Colonic mucosa (tissue), 4 donors: ENCODE results near the gene TRIM10. TPM values are rescaled to one million over a fixed set of nuclear protein-coding genes. Genes with fewer than 3 reads are reported as not detected.

ENCODE experiments used
- DNase-seq: peaks from one replicate; pipeline ENCODE4 v3.0.0-alpha.2; 2020
- H3K27ac ChIP-seq: fragments of 200-600 bp; one replicate; pipeline ENCODE4 v1.8.0; 2021
- H3K27me3 ChIP-seq: fragments of 200-600 bp; one replicate; pipeline ENCODE4 v1.8.0; 2021
- H3K36me3 ChIP-seq: fragments of 200-600 bp; one replicate; pipeline ENCODE4 v1.8.0; 2021
- H3K4me1 ChIP-seq: fragments of 200-600 bp; one replicate; pipeline ENCODE4 v1.8.0; 2021; ENCODE audit warnings: mild to moderate bottlenecking
- H3K4me3 ChIP-seq: fragments of 200-600 bp; one replicate; pipeline ENCODE4 v1.8.0; 2021
- H3K9ac ChIP-seq, 2 donors: one replicate each; pipeline ENCODE4 v1.7.0; 2013; ENCODE audit warnings: control low read depth in 2 of 2, low read depth in 2 of 2, low read length in 2 of 2
- H3K9me3 ChIP-seq: fragments of 200-600 bp; one replicate; pipeline ENCODE4 v1.8.0; 2021
- CTCF ChIP-seq: fragments of 200-600 bp; IDR thresholded peaks from one replicate; pipeline ENCODE4 v1.8.0; 2022; ENCODE audit warnings: antibody characterized with exemption, mild to moderate bottlenecking
- intact Hi-C: fragments of 100-400 bp; cut with DNase I; formaldehyde crosslinking; loops from one replicate; pipeline ENCODE4 v1.14.1; 2022
- total RNA-seq, 2 donors: library from RNA; stranded (reverse); fragmentation: NEBNext Ultra II Directional in 1 of 2; extraction: Animal tissue kit (Norgen Biotek cat#: 25700) in 1 of 2; gene quantifications; one replicate each; pipeline ENCODE4 v1.2.1, GENCODE V29; 2021
- donor health status: healthy.
- donor health status: DM: no; HTN: no; CAD: no.
- donor health status: DM: no; HTN: no; CAD: no.

TRIM10 gene
- total RNA-seq, 2 donors from 2014 or later: 3.8 to 3.9 TPM

- peak overlapping the region; percentile 41 for H3K27ac ChIP-seq
- H3K4me3 ChIP-seq: peak overlapping the region; percentile 16
- intact Hi-C loops: loop anchor here (5.0 kb wide), 1 partner anchor 36 kb away; no protein-coding TSS in a partner anchor
- peak; percentile 21 for DNase-seq
- H3K9me3 ChIP-seq: no peaks in the 10 kb centered on the region
- H3K4me1 ChIP-seq: no peaks in the 10 kb centered on the region
- TF ChIP-seq CTCF: no peak
- no peak overlapping the region for H3K9ac ChIP-seq
- no peaks in the 10 kb centered on the region for H3K36me3 ChIP-seq
- no peaks in the 10 kb centered on the region for H3K27me3 ChIP-seq
These were observed 24.3 kb downstream of the TRIM10 start for GRCh38 chr6:30136570-30137286.

GRCh38 chr6:30135757-30136156, 25.3 kb downstream of the TRIM10 start, which contains the start of gene TRIM40:
TRIM40 (plus strand) TSS chr6:30136140; CDS start chr6:30137037, 897 bp downstream.
- peak within 1 kb of the TSS; percentile 41 for H3K27ac ChIP-seq
- peak; percentile 86 for DNase-seq
- H3K9ac ChIP-seq: peak within 1 kb of the TSS in 1 of 2 donors; percentile 5
- H3K9me3 ChIP-seq: no peaks in the 10 kb centered on the region
- no peaks in the 10 kb centered on the region for H3K36me3 ChIP-seq
- TF ChIP-seq CTCF: no peak
- peaks cover 1% of the 10 kb centered on the region for H3K4me1 ChIP-seq
- H3K4me3 ChIP-seq: peak within 1 kb of the TSS; percentile 16
- no peaks in the 10 kb centered on the region for H3K27me3 ChIP-seq
- intact Hi-C loops: loop anchor here (5.0 kb wide), 1 partner anchor 37 kb away; no protein-coding TSS in a partner anchor

- DNase-seq: peak; percentile 4
- H3K27ac ChIP-seq: peak overlapping the region; percentile 41
- intact Hi-C loops: loop anchor here (5.0 kb wide), 1 partner anchor 37 kb away; no protein-coding TSS in a partner anchor
These were observed 25.9 kb downstream of the TRIM10 start for GRCh38 chr6:30135147-30135546.

GRCh38 chr6:30131947-30132497, 29.0 kb downstream of the TRIM10 start:
- peaks cover 6% of the 10 kb centered on the region for H3K4me1 ChIP-seq
- H3K27me3 ChIP-seq: no peaks in the 10 kb centered on the region
- intact Hi-C loops: loop anchor here (2.0 kb wide), 1 partner anchor 27 kb away; no protein-coding TSS in a partner anchor

More at GRCh38 chr6:30135147-30135546, 25.9 kb downstream of the TRIM10 start:
- Histone ChIP-seq H3K9ac (no peak overlapping the region), H3K36me3 (no peaks in the 10 kb centered on the region), H3K4me3 (no peak overlapping the region), H3K9me3 (no peaks in the 10 kb centered on the region), H3K4me1 (peaks cover 6% of the 10 kb centered on the region), H3K27me3 (no peaks in the 10 kb centered on the region)
- TF ChIP-seq CTCF: no peak

More at GRCh38 chr6:30131947-30132497, 29.0 kb downstream of the TRIM10 start:
- Histone ChIP-seq H3K36me3 (no peaks in the 10 kb centered on the region), H3K4me3 (no peak overlapping the region), H3K9me3 (no peaks in the 10 kb centered on the region), H3K27ac (no peak overlapping the region), H3K9ac (no peak overlapping the region)
- TF ChIP-seq CTCF: no peak
- DNase-seq: no peak
